T-helper 1 cell treated with Interleukin-12 subunit alpha and Interleukin-12 subunit beta and Interleukin-4 antibody, amounts not matched to agents 30 μg/mL and 1 μg/mL, for 36 hours (primary cell): ENCODE data around the gene TUBGCP5.
"Not testable (repeated sequence)": the region's sequence is repeated elsewhere in the genome, so short reads cannot be mapped to it uniquely, and the experiment has no call there.

Source experiments
- H3K27ac Mint-ChIP-seq: one replicate; pipeline ENCODE4 v1.8.0; 2021; ENCODE audit warnings: mild to moderate bottlenecking, mixed read lengths
- H3K27me3 Mint-ChIP-seq: one replicate; pipeline ENCODE4 v1.8.0; 2021; ENCODE audit warnings: low read depth, mixed read lengths
- H3K36me3 Mint-ChIP-seq: one replicate; pipeline ENCODE4 v1.8.0; 2021; ENCODE audit warnings: low read depth, mixed read lengths
- H3K4me1 Mint-ChIP-seq: one replicate; pipeline ENCODE4 v1.8.0; 2021; ENCODE audit warnings: low read depth, mixed read lengths
- H3K4me3 Mint-ChIP-seq: one replicate; pipeline ENCODE4 v1.8.0; 2021; ENCODE audit warnings: mild to moderate bottlenecking, moderate library complexity, mixed read lengths
- H3K9me3 Mint-ChIP-seq: one replicate; pipeline ENCODE4 v1.8.0; 2021; ENCODE audit warnings: mixed read lengths

Gene TUBGCP5

GRCh38 chr15:23013681-23014080 is 25.7 kb downstream of the TUBGCP5 start:
- H3K9me3 Mint-ChIP-seq = no peaks in the 10 kb centered on the region
- no peaks in the 10 kb centered on the region for H3K27me3 Mint-ChIP-seq
- peaks cover 2% of the 10 kb centered on the region for H3K4me1 Mint-ChIP-seq
- peaks cover 20% of the 10 kb centered on the region for H3K36me3 Mint-ChIP-seq
- H3K27ac Mint-ChIP-seq = no peak overlapping the region
- no peak overlapping the region for H3K4me3 Mint-ChIP-seq

GRCh38 chr15:23012616-23013015 is 26.8 kb downstream of the TUBGCP5 start:
- not testable (repeated sequence) for H3K27me3 Mint-ChIP-seq, H3K4me1 Mint-ChIP-seq, H3K9me3 Mint-ChIP-seq, H3K4me3 Mint-ChIP-seq, H3K27ac Mint-ChIP-seq
- peaks cover 20% of the 10 kb centered on the region for H3K36me3 Mint-ChIP-seq

GRCh38 chr15:23003736-23004135 is 35.6 kb downstream of the TUBGCP5 start:
- peaks cover 27% of the 10 kb centered on the region for H3K36me3 Mint-ChIP-seq
- H3K9me3 Mint-ChIP-seq = no peaks in the 10 kb centered on the region

GRCh38 chr15:23002920-23003319 is 36.4 kb downstream of the TUBGCP5 start:
- Mint-ChIP-seq H3K27ac (no peak overlapping the region), H3K27me3 (no peaks in the 10 kb centered on the region), H3K4me1 (no peaks in the 10 kb centered on the region), H3K4me3 (no peak overlapping the region), H3K9me3 (no peaks in the 10 kb centered on the region), H3K36me3 (peaks cover 28% of the 10 kb centered on the region)

More at GRCh38 chr15:23003736-23004135, 35.6 kb downstream of the TUBGCP5 start:
- Mint-ChIP-seq H3K4me3 (no peak overlapping the region), H3K27ac (no peak overlapping the region), H3K27me3 (no peaks in the 10 kb centered on the region), H3K4me1 (no peaks in the 10 kb centered on the region)

GRCh38 chr15:22995795-22996194 is 43.6 kb downstream of the TUBGCP5 start:
- Mint-ChIP-seq H3K4me3 (no peak overlapping the region), H3K27me3 (no peaks in the 10 kb centered on the region)

GRCh38 chr15:22992024-22992326 is 47.4 kb downstream of the TUBGCP5 start:
- peaks cover 2% of the 10 kb centered on the region for H3K36me3 Mint-ChIP-seq
- H3K9me3 Mint-ChIP-seq = no peaks in the 10 kb centered on the region
- no peaks in the 10 kb centered on the region for H3K4me1 Mint-ChIP-seq
- H3K27me3 Mint-ChIP-seq = no peaks in the 10 kb centered on the region
- no peak overlapping the region for H3K4me3 Mint-ChIP-seq
- H3K27ac Mint-ChIP-seq = no peak overlapping the region

More at GRCh38 chr15:22995795-22996194, 43.6 kb downstream of the TUBGCP5 start:
- H3K36me3 Mint-ChIP-seq = peaks cover 13% of the 10 kb centered on the region
- no peak overlapping the region for H3K27ac Mint-ChIP-seq
- H3K9me3 Mint-ChIP-seq = no peaks in the 10 kb centered on the region
- no peaks in the 10 kb centered on the region for H3K4me1 Mint-ChIP-seq

- Mint-ChIP-seq H3K4me1 (no peaks in the 10 kb centered on the region), H3K27ac (no peak overlapping the region), H3K27me3 (no peaks in the 10 kb centered on the region), H3K36me3 (no peaks in the 10 kb centered on the region), H3K4me3 (no peak overlapping the region), H3K9me3 (no peaks in the 10 kb centered on the region)
Measured at GRCh38 chr15:22989576-22990477, 49.5 kb downstream of the TUBGCP5 start.

- no peaks in the 10 kb centered on the region for H3K9me3 Mint-ChIP-seq
Measured at GRCh38 chr15:22988811-22989210, 50.6 kb downstream of the TUBGCP5 start.

GRCh38 chr15:22981931-22982330 is 57.4 kb downstream of the TUBGCP5 start:
- not testable (repeated sequence) for H3K36me3 Mint-ChIP-seq, H3K4me1 Mint-ChIP-seq, H3K4me3 Mint-ChIP-seq, H3K27ac Mint-ChIP-seq, H3K9me3 Mint-ChIP-seq, H3K27me3 Mint-ChIP-seq

More at GRCh38 chr15:22988811-22989210, 50.6 kb downstream of the TUBGCP5 start:
- Mint-ChIP-seq H3K27me3 (no peaks in the 10 kb centered on the region), H3K36me3 (no peaks in the 10 kb centered on the region), H3K4me3 (no peak overlapping the region), H3K27ac (no peak overlapping the region), H3K4me1 (no peaks in the 10 kb centered on the region)

GRCh38 chr15:22981051-22981840 is 58.1 kb downstream of the TUBGCP5 start:
- H3K9me3 Mint-ChIP-seq = no peaks in the 10 kb centered on the region
- no peaks in the 10 kb centered on the region for H3K36me3 Mint-ChIP-seq
- H3K27me3 Mint-ChIP-seq = peaks cover 10% of the 10 kb centered on the region
- H3K4me1 Mint-ChIP-seq = peaks cover 8% of the 10 kb centered on the region
- peak overlapping the region; percentile 72 for H3K4me3 Mint-ChIP-seq
- H3K27ac Mint-ChIP-seq = no peak overlapping the region

- Mint-ChIP-seq H3K27me3 (peaks cover 10% of the 10 kb centered on the region), H3K27ac (no peak within 1 kb of the TSS), H3K36me3 (no peaks in the 10 kb centered on the region), H3K4me1 (peaks cover 8% of the 10 kb centered on the region), H3K9me3 (no peaks in the 10 kb centered on the region), H3K4me3 (peak within 1 kb of the TSS; percentile 91)
Measured at GRCh38 chr15:22980189-22981050, 58.9 kb downstream of the TUBGCP5 start, which contains the start of gene CYFIP1. Gene CYFIP1 (minus strand): TSS chr15:22980368. CDS start chr15:22947285, 33,083 bp downstream.

GRCh38 chr15:22979238-22980188 is 59.9 kb downstream of the TUBGCP5 start:
- Mint-ChIP-seq H3K27ac (no peak overlapping the region), H3K9me3 (no peaks in the 10 kb centered on the region), H3K27me3 (peaks cover 10% of the 10 kb centered on the region)

GRCh38 chr15:22978691-22979237 is 60.6 kb downstream of the TUBGCP5 start:
- H3K4me3 Mint-ChIP-seq = peak overlapping the region; percentile 91
- H3K9me3 Mint-ChIP-seq = no peaks in the 10 kb centered on the region
- peaks cover 14% of the 10 kb centered on the region for H3K4me1 Mint-ChIP-seq
- peaks cover 10% of the 10 kb centered on the region for H3K27me3 Mint-ChIP-seq
- H3K36me3 Mint-ChIP-seq = no peaks in the 10 kb centered on the region
- no peak overlapping the region for H3K27ac Mint-ChIP-seq

More at GRCh38 chr15:22979238-22980188, 59.9 kb downstream of the TUBGCP5 start:
- Mint-ChIP-seq H3K4me3 (peak overlapping the region; percentile 91), H3K4me1 (peaks cover 12% of the 10 kb centered on the region), H3K36me3 (no peaks in the 10 kb centered on the region)
